HG03280 (cell line): ENCODE results near the gene TRIOBP.

Experiments
- ATAC-seq: cut with Tn5 transposase; IDR thresholded peaks from one replicate; pipeline ENCODE4 v1.9.1; 2021; ENCODE audit warnings: mild to moderate bottlenecking, moderate library complexity; ENCODE audit not compliant: unreplicated experiment

The TRIOBP gene

GRCh38 chr22:37664249-37665101, 32.4 kb upstream of the TRIOBP start:
- no peak for ATAC-seq

- ATAC-seq: no peak
These were observed 31.4 kb upstream of the TRIOBP start for GRCh38 chr22:37665487-37665886.

GRCh38 chr22:37669586-37669985, 27.3 kb upstream of the TRIOBP start:
- no peak for ATAC-seq

GRCh38 chr22:37672206-37672919, 24.5 kb upstream of the TRIOBP start:
- ATAC-seq: no peak

GRCh38 chr22:37672920-37673455, 23.9 kb upstream of the TRIOBP start:
- ATAC-seq: no peak

GRCh38 chr22:37674248-37674647, 22.6 kb upstream of the TRIOBP start:
- no peak for ATAC-seq

GRCh38 chr22:37674951-37675929, 21.6 kb upstream of the TRIOBP start, which contains the start of gene LGALS1:
Gene LGALS1 (plus strand): TSS chr22:37675636. CDS start chr22:37675703, 67 bp downstream.
- peak; percentile 51 for ATAC-seq

- no peak for ATAC-seq
These were observed 20.7 kb upstream of the TRIOBP start for GRCh38 chr22:37675930-37676735.

- ATAC-seq: peak; percentile 53
These were observed 19.9 kb upstream of the TRIOBP start for GRCh38 chr22:37676736-37677492.

- ATAC-seq: no peak
These were observed 19.3 kb upstream of the TRIOBP start for GRCh38 chr22:37677493-37677974.

- ATAC-seq: no peak
These were observed 18.5 kb upstream of the TRIOBP start for GRCh38 chr22:37678372-37678771.

- no peak for ATAC-seq
These were observed 17.2 kb upstream of the TRIOBP start for GRCh38 chr22:37679670-37680069.

- no peak for ATAC-seq
These were observed 16.5 kb upstream of the TRIOBP start for GRCh38 chr22:37680191-37680851.

- no peak for ATAC-seq
These were observed 15.8 kb upstream of the TRIOBP start for GRCh38 chr22:37681001-37681424.

GRCh38 chr22:37681556-37682049, 15.2 kb upstream of the TRIOBP start:
- no peak for ATAC-seq

- no peak for ATAC-seq
These were observed 11.8 kb upstream of the TRIOBP start for GRCh38 chr22:37684803-37685615.
